Brain microvascular endothelial cell (primary cell): Measurements from ENCODE around the gene PCBP3.

ENCODE experiments used
- DNase-seq: peaks from one replicate; pipeline ENCODE4 v3.0.0-alpha.2; 2020
- H3K27ac ChIP-seq: fragments of 250-450 bp; sonication (Bioruptor Pico); 2 replicates; pipeline ENCODE4 v1.5.1; 2020; ENCODE audit warnings: mild to moderate bottlenecking, moderate library complexity
- H3K27me3 ChIP-seq: fragments of 250-450 bp; sonication (Bioruptor Pico); replicated peaks from 2 replicates; pipeline ENCODE4 v1.5.1; 2020; ENCODE audit warnings: mild to moderate bottlenecking
- H3K36me3 ChIP-seq: fragments of 250-450 bp; sonication (Bioruptor Pico); replicated peaks from 2 replicates; pipeline ENCODE4 v1.5.1; 2020; ENCODE audit warnings: mild to moderate bottlenecking
- H3K4me3 ChIP-seq: 2 replicates; pipeline ENCODE4 v1.5.1; 2011; ENCODE audit warnings: low read depth, mild to moderate bottlenecking, control low read depth, low read length, moderate library complexity
- in situ Hi-C: cut with HindIII; loops from 2 replicates; pipeline ENCODE4 v1.10.0; 2017; ENCODE audit warnings: low sequenced_read_pairs, low pct_ligation_motif_present
- TF ChIP-seq, protein P1 (sequence below): IDR thresholded peaks from 2 replicates; pipeline ENCODE4 v1.5.1; 2011; ENCODE audit warnings: low read depth, mild to moderate bottlenecking, moderate library complexity, low read length, control low read depth, inconsistent platforms; ENCODE audit errors: missing control alignments

Gene PCBP3

DNA sequence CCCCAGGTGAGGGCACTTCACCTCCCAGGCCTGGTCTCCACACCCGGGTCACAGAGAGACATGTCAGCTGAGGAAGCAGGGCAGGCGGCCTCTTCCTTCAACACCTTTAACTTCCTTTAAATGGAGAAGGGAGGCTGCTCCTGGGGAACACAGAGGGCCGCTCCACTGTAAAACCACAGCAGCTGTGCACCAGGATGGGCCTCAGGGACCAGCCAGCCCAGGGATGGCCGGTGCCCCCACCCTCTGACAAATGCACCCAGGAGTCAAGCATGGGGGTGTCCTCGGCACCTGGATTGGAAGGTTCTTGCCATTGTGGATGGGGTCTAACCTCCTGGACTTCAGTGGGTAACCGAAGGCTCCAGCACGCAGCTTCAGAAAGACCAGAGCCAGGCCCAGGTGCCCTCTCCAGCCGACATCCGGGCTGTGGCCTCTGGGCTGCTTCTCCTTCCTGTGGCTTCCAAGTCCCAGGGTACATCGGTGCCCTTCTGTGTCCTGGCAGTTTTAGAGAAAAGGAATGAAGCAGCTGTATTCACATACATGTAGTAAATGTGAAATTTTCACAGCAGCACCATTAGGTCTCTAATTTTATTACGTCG is 216.3 kb downstream of the PCBP3 start:
- TF ChIP-seq, protein P1, sequence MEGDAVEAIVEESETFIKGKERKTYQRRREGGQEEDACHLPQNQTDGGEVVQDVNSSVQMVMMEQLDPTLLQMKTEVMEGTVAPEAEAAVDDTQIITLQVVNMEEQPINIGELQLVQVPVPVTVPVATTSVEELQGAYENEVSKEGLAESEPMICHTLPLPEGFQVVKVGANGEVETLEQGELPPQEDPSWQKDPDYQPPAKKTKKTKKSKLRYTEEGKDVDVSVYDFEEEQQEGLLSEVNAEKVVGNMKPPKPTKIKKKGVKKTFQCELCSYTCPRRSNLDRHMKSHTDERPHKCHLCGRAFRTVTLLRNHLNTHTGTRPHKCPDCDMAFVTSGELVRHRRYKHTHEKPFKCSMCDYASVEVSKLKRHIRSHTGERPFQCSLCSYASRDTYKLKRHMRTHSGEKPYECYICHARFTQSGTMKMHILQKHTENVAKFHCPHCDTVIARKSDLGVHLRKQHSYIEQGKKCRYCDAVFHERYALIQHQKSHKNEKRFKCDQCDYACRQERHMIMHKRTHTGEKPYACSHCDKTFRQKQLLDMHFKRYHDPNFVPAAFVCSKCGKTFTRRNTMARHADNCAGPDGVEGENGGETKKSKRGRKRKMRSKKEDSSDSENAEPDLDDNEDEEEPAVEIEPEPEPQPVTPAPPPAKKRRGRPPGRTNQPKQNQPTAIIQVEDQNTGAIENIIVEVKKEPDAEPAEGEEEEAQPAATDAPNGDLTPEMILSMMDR, result no peak
- no peak overlapping the region for H3K27ac ChIP-seq
- no peak overlapping the region for H3K4me3 ChIP-seq
- H3K27me3 ChIP-seq, result no peaks in the 10 kb centered on the region
- DNase-seq, result no peak
- in situ Hi-C loops, result no loop called here
- no peaks in the 10 kb centered on the region for H3K36me3 ChIP-seq

DNA sequence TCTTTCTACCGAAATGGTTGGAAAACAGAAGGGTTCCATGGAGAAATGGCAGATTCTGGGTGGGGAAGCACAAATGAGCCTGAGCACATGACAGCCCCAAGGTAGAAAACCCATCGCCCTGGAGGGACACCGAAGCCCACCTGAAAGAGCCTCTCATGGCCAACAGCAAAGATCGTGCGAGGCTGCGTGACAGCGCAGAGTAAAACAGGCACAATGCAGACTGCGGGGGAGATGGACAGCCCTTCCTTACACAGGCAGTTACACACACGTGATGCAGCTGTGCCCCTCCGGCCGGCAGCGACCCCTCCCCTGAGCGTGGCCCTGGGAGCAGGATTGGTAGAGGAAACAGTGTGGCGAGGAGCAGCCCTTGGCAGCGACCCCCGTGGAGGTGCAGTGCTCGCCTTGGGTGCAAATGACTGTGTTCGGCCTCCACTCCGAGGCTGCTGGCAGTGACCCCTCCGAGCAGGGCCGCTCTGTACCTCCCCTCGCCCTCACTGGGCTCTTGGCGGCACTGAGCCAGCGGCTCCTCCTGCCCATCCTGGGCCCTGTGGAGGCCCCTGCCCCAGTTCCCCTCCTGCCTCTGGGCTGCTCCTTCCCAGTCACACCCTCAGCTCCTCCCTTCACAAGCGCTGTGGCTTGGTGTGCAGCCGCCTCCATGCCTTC is 217.1 kb downstream of the PCBP3 start:
- in situ Hi-C loops, result no loop called here
- Histone ChIP-seq H3K4me3 (no peak overlapping the region), H3K36me3 (no peaks in the 10 kb centered on the region), H3K27ac (no peak overlapping the region), H3K27me3 (no peaks in the 10 kb centered on the region)
- no peak for DNase-seq
- TF ChIP-seq, protein P1, result no peak

DNA sequence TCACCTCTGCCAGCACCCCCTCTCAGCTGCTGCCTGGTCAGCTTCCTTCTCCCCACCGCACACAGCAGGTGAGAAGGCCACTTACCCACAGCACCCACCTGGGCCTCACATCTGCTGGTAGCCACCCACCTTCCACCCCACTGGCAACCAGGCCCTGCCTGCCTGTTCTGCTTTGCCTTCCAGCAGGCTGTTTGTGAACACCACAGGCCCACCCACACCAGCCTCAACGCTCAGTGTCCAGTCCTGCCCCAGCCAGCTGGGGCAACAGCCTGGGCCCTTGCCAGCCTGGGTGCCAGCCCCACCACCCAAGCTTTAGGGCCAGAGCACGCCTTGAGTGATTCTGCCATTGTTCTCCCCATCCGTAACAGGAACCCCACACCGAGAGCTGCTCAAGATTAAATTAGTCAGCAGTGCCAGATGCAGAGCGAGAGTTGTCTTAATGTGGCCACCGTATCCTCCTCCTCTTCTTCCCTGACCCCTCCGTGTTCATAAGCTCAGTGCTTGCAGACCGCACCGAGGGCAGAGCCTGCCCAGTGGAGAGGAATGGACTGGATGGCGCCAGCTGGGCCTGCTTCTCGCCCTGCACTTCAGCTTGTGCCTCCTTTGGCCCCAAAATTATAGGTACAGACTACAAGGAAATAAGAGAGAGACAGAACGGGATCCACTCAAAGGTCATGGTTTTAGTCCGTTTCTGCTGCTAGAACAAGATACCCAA is 217.8 kb downstream of the PCBP3 start:
- H3K27ac ChIP-seq, result no peak overlapping the region
- in situ Hi-C loops, result no loop called here
- no peak overlapping the region for H3K4me3 ChIP-seq
- H3K27me3 ChIP-seq, result no peaks in the 10 kb centered on the region
- no peaks in the 10 kb centered on the region for H3K36me3 ChIP-seq
- DNase-seq, result no peak
- TF ChIP-seq, protein P1, result no peak

DNA sequence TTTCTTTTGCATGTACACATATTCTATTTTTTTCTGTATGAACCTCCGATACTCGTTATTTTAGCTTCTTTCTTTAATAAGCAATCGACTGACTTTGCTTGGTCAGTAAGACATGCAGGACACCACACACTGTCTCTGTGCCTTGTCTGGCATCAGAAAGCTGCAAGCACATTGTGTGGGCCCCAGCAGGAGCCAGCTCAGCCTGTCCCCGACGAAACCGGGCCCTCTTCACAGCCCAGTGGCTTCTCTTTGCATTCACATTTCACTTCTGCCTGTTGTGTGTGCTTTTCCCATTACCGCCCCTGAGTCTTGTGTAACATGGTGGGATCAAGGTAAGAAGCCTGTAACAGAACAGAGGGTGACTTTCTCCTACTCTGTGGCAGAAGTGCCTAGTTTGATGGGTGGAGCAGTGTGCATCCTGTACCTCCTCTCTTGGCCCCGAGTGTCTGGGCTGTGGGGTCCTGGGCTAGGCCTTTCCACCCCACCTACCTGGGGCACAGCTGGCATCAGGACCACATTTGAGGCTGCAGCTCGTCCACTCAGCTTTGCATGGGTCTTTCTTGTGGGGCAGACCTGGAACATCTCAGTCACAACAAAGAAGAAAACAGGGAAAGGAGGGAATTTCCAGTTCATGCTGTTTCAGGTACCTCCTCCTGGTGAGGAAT is 219.2 kb downstream of the PCBP3 start:
- Histone ChIP-seq H3K4me3 (no peak overlapping the region), H3K36me3 (no peaks in the 10 kb centered on the region), H3K27me3 (no peaks in the 10 kb centered on the region), H3K27ac (no peak overlapping the region)
- DNase-seq, result no peak
- in situ Hi-C loops, result no loop called here
- TF ChIP-seq, protein P1, result no peak

DNA sequence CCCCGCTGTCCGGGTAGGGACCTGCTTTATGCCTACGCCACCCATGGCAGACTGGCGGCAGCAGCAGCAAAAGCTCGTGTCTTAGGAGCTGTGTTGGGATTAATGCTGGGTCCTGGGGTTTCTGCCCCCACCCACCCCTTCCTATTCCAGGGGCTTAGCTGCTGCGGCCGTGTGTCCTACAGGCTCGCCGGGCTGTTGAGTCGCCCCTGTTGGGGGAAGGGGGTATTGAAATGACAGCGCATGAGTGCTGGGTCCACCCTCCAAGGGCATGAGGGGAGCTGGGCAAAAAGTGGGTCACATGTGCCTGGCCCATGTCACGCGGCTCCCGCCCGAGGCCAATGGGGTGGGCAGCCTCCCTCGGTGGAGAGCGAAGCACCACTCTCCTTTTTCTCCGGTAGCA is 219.7 kb downstream of the PCBP3 start:
- no peak overlapping the region for H3K27ac ChIP-seq
- no peak overlapping the region for H3K4me3 ChIP-seq
- H3K27me3 ChIP-seq, result no peaks in the 10 kb centered on the region
- H3K36me3 ChIP-seq, result no peaks in the 10 kb centered on the region
- no peak for DNase-seq
- in situ Hi-C loops, result no loop called here
- TF ChIP-seq, protein P1, result no peak
